Chondrocyte (in vitro differentiated cells): ENCODE measurements around the gene TOM1L1. TPM values are rescaled to one million over a fixed set of nuclear protein-coding genes. Genes with fewer than 3 reads are reported as not detected.

ENCODE experiments used
- DNase-seq: peaks from one replicate; pipeline ENCODE4 v3.0.0; 2021; ENCODE audit warnings: mixed read lengths, low spot score
- H3K27ac Mint-ChIP-seq: one replicate; pipeline ENCODE4 v1.8.0; 2021; ENCODE audit warnings: mild to moderate bottlenecking, moderate library complexity, mixed read lengths; ENCODE audit not compliant: unreplicated experiment
- H3K27me3 Mint-ChIP-seq: 2 replicates; pipeline ENCODE4 v1.8.0; 2021; ENCODE audit warnings: low read depth, mixed read lengths
- H3K36me3 Mint-ChIP-seq: 2 replicates; pipeline ENCODE4 v1.8.0; 2021; ENCODE audit warnings: low read depth, mixed read lengths
- H3K4me1 Mint-ChIP-seq: 2 replicates; pipeline ENCODE4 v1.8.0; 2021; ENCODE audit warnings: low read depth, mild to moderate bottlenecking, mixed read lengths
- H3K4me3 Mint-ChIP-seq: one replicate; pipeline ENCODE4 v1.8.0; 2021; ENCODE audit warnings: mild to moderate bottlenecking, moderate library complexity, mixed read lengths; ENCODE audit not compliant: unreplicated experiment
- H3K9me3 Mint-ChIP-seq: 2 replicates; pipeline ENCODE4 v1.8.0; 2021; ENCODE audit warnings: low read depth, mixed read lengths
- total RNA-seq: library from RNA; stranded (reverse); gene quantifications from 3 replicates; pipeline ENCODE4 v1.2.1, GENCODE V29; 2021
- TF ChIP-seq, protein P1 (sequence below): fragments of 200-600 bp; sonication (generic); IDR thresholded peaks from 2 replicates; pipeline ENCODE4 v1.5.0; 2021; ENCODE audit warnings: antibody characterized with exemption, mild to moderate bottlenecking, moderate library complexity

TOM1L1 gene
- total RNA-seq, 1 donor from 2014 or later, result 28.4 TPM

DNA sequence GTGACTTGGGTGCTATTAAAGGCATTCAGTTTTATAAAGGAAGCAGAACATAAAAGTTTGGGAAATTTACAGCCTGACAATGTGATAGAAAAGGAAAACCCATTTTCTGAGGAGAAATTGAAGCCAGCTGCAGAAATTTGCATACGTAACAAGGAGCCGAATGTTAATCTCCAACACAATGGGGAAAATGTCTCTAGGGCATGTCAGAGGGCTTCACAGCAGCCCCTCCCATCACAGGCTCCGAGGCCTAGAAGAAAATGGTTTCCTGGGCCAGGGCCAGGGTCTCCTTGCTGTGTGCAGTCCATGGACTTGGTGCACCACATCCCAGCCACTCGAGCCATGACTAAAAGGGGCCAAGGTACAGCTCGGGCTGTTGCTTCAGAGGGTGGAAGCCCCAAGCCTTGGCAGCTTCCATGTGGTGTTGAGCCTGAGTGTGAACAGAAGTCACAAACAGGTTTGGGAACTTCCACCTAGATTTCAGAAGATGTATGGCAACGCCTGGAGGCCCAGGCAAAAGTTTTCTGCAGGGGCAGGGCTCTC lies 23.9 kb upstream of the TOM1L1 start:
- no peaks in the 10 kb centered on the region for H3K36me3 Mint-ChIP-seq
- H3K4me3 Mint-ChIP-seq, result no peak overlapping the region
- no peaks in the 10 kb centered on the region for H3K4me1 Mint-ChIP-seq
- no peak for DNase-seq
- no peak overlapping the region for H3K27ac Mint-ChIP-seq
- H3K27me3 Mint-ChIP-seq, result peaks cover 3% of the 10 kb centered on the region
- TF ChIP-seq, protein P1, sequence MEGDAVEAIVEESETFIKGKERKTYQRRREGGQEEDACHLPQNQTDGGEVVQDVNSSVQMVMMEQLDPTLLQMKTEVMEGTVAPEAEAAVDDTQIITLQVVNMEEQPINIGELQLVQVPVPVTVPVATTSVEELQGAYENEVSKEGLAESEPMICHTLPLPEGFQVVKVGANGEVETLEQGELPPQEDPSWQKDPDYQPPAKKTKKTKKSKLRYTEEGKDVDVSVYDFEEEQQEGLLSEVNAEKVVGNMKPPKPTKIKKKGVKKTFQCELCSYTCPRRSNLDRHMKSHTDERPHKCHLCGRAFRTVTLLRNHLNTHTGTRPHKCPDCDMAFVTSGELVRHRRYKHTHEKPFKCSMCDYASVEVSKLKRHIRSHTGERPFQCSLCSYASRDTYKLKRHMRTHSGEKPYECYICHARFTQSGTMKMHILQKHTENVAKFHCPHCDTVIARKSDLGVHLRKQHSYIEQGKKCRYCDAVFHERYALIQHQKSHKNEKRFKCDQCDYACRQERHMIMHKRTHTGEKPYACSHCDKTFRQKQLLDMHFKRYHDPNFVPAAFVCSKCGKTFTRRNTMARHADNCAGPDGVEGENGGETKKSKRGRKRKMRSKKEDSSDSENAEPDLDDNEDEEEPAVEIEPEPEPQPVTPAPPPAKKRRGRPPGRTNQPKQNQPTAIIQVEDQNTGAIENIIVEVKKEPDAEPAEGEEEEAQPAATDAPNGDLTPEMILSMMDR, result no peak
- H3K9me3 Mint-ChIP-seq, result peaks cover 3% of the 10 kb centered on the region

DNA sequence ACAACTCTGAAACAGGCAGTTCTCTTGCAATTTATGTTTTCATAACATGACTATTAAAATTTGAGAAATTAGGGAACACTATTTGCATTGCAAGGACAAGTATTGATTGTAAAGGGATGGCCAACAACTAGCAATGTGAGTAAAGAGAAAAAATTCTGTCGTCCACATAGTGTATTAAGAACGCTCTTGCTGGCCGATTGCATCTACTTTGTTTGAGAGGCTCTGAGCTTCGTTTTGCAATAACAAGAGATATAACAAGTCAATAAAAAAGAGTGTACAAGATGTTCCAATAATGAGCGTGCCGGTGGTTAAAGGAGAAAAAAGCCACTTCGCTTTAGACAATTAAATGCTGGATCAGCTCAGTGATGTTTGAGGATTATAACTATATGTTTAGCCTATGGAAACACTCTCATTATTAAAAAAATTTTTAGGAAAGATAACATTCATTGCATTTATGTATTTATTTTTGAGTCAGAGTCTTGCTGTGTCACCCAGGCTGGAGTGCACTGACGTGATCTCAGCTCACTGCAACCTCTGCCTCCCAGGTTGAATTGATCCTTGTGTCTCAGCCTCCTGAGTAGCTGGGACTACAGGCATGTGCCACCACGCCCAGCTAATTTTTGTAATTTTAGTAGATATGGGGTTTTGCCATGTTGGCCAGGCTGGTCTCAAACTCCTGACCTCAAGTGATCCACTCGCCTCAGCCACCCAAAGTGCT lies 19.2 kb upstream of the TOM1L1 start:
- Mint-ChIP-seq H3K27me3 (peaks cover 3% of the 10 kb centered on the region), H3K36me3 (no peaks in the 10 kb centered on the region), H3K4me1 (no peaks in the 10 kb centered on the region), H3K4me3 (no peak overlapping the region), H3K27ac (no peak overlapping the region), H3K9me3 (peaks cover under 1% of the 10 kb centered on the region)
- TF ChIP-seq, protein P1, result no peak
- no peak for DNase-seq

DNA sequence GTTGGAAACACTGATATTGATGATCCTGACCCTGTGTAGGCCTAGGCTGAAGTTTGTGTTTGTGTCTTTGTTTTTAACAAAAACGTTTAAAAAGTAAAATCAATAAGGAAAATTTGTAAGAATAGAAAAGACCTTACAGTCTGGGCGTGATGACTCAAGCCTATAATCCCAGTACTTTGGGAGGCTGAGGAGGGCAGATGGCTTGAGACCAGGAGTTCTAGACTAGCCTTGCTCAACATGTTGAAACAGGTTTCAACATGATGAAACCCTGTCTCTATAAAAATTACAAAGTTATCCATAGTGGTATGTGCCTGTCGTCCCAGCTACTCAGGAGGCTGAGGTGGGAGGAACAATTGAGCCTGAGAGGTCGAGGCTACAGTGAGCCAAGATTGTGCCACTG lies 18.3 kb upstream of the TOM1L1 start:
- DNase-seq, result no peak
- TF ChIP-seq, protein P1, result no peak
- peaks cover 3% of the 10 kb centered on the region for H3K27me3 Mint-ChIP-seq
- no peaks in the 10 kb centered on the region for H3K9me3 Mint-ChIP-seq
- no peaks in the 10 kb centered on the region for H3K4me1 Mint-ChIP-seq
- no peaks in the 10 kb centered on the region for H3K36me3 Mint-ChIP-seq
- no peak overlapping the region for H3K27ac Mint-ChIP-seq
- H3K4me3 Mint-ChIP-seq, result no peak overlapping the region

DNA sequence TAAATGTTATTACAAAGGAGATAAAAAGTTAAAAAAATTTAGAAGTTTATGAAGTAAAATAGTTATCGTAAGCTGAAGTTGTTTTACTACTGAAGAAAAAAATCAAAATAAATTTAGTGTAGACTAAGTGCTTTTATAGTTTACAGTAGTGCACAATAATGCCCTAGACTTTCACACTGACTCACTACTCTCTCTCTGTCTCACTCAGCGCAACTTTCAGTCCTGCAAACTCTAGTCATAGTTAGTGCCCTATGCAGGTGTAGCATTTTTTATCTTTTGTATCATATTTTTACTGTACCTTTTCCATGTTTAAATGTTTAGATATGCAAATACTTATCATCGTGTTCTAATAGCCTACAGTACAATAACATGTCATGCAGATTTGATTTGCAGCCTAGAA lies 17.7 kb upstream of the TOM1L1 start:
- Mint-ChIP-seq H3K4me3 (no peak overlapping the region), H3K36me3 (no peaks in the 10 kb centered on the region), H3K9me3 (no peaks in the 10 kb centered on the region), H3K27ac (no peak overlapping the region), H3K27me3 (peaks cover 2% of the 10 kb centered on the region), H3K4me1 (no peaks in the 10 kb centered on the region)
- no peak for DNase-seq
- TF ChIP-seq, protein P1, result no peak

DNA sequence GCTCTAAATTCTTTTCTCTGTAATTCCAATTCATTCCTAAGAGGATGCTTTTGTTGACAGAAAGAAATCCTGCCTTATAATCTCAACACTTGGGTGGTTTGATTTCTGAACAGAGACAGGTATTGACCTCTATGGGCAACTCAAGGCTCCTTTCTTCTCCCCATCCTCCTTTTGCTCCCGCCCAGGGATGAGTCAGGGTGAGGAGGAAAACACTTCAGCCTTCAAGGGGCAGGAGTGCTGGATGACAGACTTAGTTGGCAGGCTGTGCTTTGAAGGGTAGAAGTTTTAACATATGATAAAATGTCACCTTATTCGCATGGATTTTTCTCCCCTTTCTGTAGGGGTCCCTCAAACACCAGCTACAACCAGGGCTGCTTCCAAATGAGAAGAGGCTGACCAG lies 16.7 kb upstream of the TOM1L1 start:
- H3K27ac Mint-ChIP-seq, result no peak overlapping the region
- TF ChIP-seq, protein P1, result no peak
- no peak overlapping the region for H3K4me3 Mint-ChIP-seq
- no peaks in the 10 kb centered on the region for H3K36me3 Mint-ChIP-seq
- DNase-seq, result no peak
- no peaks in the 10 kb centered on the region for H3K9me3 Mint-ChIP-seq
- H3K27me3 Mint-ChIP-seq, result peaks cover under 1% of the 10 kb centered on the region
- H3K4me1 Mint-ChIP-seq, result no peaks in the 10 kb centered on the region
